ENCODE results near the gene ARAF. TPM values are rescaled to one million over a fixed set of nuclear protein-coding genes. Genes with fewer than 3 reads are reported as not detected.
"Not testable (repeated sequence)": the region's sequence is repeated elsewhere in the genome, so short reads cannot be mapped to it uniquely, and the experiment has no call there.

The ARAF gene
- polyA plus RNA-seq (ENCODE audit: insufficient read length in 4 of 4): 10 to 100 TPM; 56.7 to 73.8 (median 65.1) TPM

GRCh38 chrX:47560934-47561658, at the start of gene ARAF:
ARAF (plus strand) TSS chrX:47561205; CDS start chrX:47562968, 1,763 bp downstream.
- DNase-seq (ENCODE audit: low read depth in 4 of 4, low spot score in 2 of 4): peak; percentile 93 to 98 (median 94)

- not testable (repeated sequence) for DNase-seq (ENCODE audit: low read depth in 4 of 4, low spot score in 2 of 4)
Measured at GRCh38 chrX:47512383-47512782, 48.6 kb upstream of the ARAF start.

GRCh38 chrX:47513034-47513965, 47.7 kb upstream of the ARAF start:
- not testable (repeated sequence) for DNase-seq (ENCODE audit: low read depth in 4 of 4, low spot score in 2 of 4)

- no peak for DNase-seq (ENCODE audit: low read depth in 4 of 4, low spot score in 2 of 4)
Measured at GRCh38 chrX:47514533-47515235, 46.3 kb upstream of the ARAF start.

GRCh38 chrX:47515941-47516665, 44.9 kb upstream of the ARAF start:
- DNase-seq (ENCODE audit: low read depth in 4 of 4, low spot score in 2 of 4): no peak

GRCh38 chrX:47518144-47518543, 42.9 kb upstream of the ARAF start:
- no peak for DNase-seq (ENCODE audit: low read depth in 4 of 4, low spot score in 2 of 4)

- DNase-seq (ENCODE audit: low read depth in 4 of 4, low spot score in 2 of 4): no peak
Measured at GRCh38 chrX:47523297-47523696, 37.7 kb upstream of the ARAF start.

GRCh38 chrX:47523713-47524166, 37.3 kb upstream of the ARAF start:
- DNase-seq (ENCODE audit: low read depth in 4 of 4, low spot score in 2 of 4): no peak

- no peak for DNase-seq (ENCODE audit: low read depth in 4 of 4, low spot score in 2 of 4)
Measured at GRCh38 chrX:47529548-47529947, 31.5 kb upstream of the ARAF start.

- DNase-seq (ENCODE audit: low read depth in 4 of 4, low spot score in 2 of 4): no peak
Measured at GRCh38 chrX:47530049-47530448, 31.0 kb upstream of the ARAF start.

- DNase-seq (ENCODE audit: low read depth in 4 of 4, low spot score in 2 of 4): no peak
Measured at GRCh38 chrX:47539860-47540259, 21.1 kb upstream of the ARAF start.

GRCh38 chrX:47540754-47541538, 20.1 kb upstream of the ARAF start:
- DNase-seq (ENCODE audit: low read depth in 4 of 4, low spot score in 2 of 4): peak in 2 of 4 donors; percentile 70 to 79

- no peak for DNase-seq (ENCODE audit: low read depth in 4 of 4, low spot score in 2 of 4)
Measured at GRCh38 chrX:47543496-47543895, 17.5 kb upstream of the ARAF start.

GRCh38 chrX:47556045-47556623, 4.9 kb upstream of the ARAF start:
- peak in 2 of 4 donors; percentile 76 to 78 for DNase-seq (ENCODE audit: low read depth in 4 of 4, low spot score in 2 of 4)

GRCh38 chrX:47558436-47558835, 2.6 kb upstream of the ARAF start:
- no peak for DNase-seq (ENCODE audit: low read depth in 4 of 4, low spot score in 2 of 4)

GRCh38 chrX:47560179-47560933, 649 bp upstream of the ARAF start:
- DNase-seq (ENCODE audit: low read depth in 4 of 4, low spot score in 2 of 4): no peak

GRCh38 chrX:47561659-47562151, 700 bp downstream of the ARAF start:
- DNase-seq (ENCODE audit: low read depth in 4 of 4, low spot score in 2 of 4): no peak

GRCh38 chrX:47562615-47563243, 1.7 kb downstream of the ARAF start:
- DNase-seq (ENCODE audit: low read depth in 4 of 4, low spot score in 2 of 4): no peak
